CD8-positive, alpha-beta memory T cell (primary cell): Measurements from ENCODE around the gene LPIN1. TPM values are rescaled to one million over a fixed set of nuclear protein-coding genes. Genes with fewer than 3 reads are reported as not detected.
A peak's percentile ranks its signal among the peaks of the same experiment; 100 is the strongest.

Experiments
- CTCF ChIA-PET: fragments of 350-600 bp; sonication (Branson Sonifier 250); formaldehyde crosslinking; loops from one replicate; lab custom pipeline; 2021; ENCODE audit warnings: antibody characterized with exemption; lab: Charles Lee
- POLR2A ChIA-PET: fragments of 350-600 bp; sonication (Branson Sonifier 250); formaldehyde crosslinking; loops from one replicate; lab custom pipeline; 2021; ENCODE audit warnings: antibody characterized with exemption; lab: Charles Lee
- DNase-seq, 5 donors: peaks; one replicate each; pipeline versions ENCODE4 v3.0.0 to v3.0.0-alpha.2; 2020 to 2022; ENCODE audit warnings: mixed read lengths in 1 of 5
- H3K27ac ChIP-seq: one replicate; pipeline ENCODE4 v1.7.0; 2013; ENCODE audit warnings: low read depth, mild to moderate bottlenecking, low read length, moderate library complexity
- H3K27me3 ChIP-seq: 2 replicates; pipeline ENCODE4 v1.7.0; 2013; ENCODE audit warnings: low read length, mild to moderate bottlenecking; ENCODE audit not compliant: insufficient read depth, poor library complexity, severe bottlenecking
- H3K36me3 ChIP-seq: 2 replicates; pipeline ENCODE4 v1.7.0; 2013; ENCODE audit warnings: mild to moderate bottlenecking, low read length, moderate library complexity; ENCODE audit not compliant: insufficient read depth
- H3K4me1 ChIP-seq: 2 replicates; pipeline ENCODE4 v1.7.0; 2013; ENCODE audit warnings: mild to moderate bottlenecking, low read length, moderate library complexity; ENCODE audit not compliant: insufficient read depth
- H3K4me3 ChIP-seq: 2 replicates; pipeline ENCODE4 v1.7.0; 2013; ENCODE audit warnings: mild to moderate bottlenecking, low read length
- H3K9me3 ChIP-seq: 2 replicates; pipeline ENCODE4 v1.7.0; 2013; ENCODE audit warnings: mild to moderate bottlenecking, low read length
- H3K27ac Mint-ChIP-seq, 8 donors: one replicate each; pipeline ENCODE4 v1.8.0; 2020 to 2021; ENCODE audit warnings: mixed read lengths in 8 of 8, mild to moderate bottlenecking in 6 of 8, inconsistent platforms in 3 of 8, moderate library complexity in 3 of 8
- H3K27me3 Mint-ChIP-seq, 2 donors: one replicate each; pipeline ENCODE4 v1.8.0; 2020 to 2021; ENCODE audit warnings: mixed read lengths in 2 of 2, mild to moderate bottlenecking in 1 of 2, moderate library complexity in 1 of 2
- H3K36me3 Mint-ChIP-seq, 3 donors: one replicate each; pipeline ENCODE4 v1.8.0; 2020 to 2021; ENCODE audit warnings: mixed read lengths in 3 of 3, inconsistent platforms in 1 of 3, mild to moderate bottlenecking in 1 of 3
- H3K4me1 Mint-ChIP-seq, 3 donors: one replicate each; pipeline ENCODE4 v1.8.0; 2020 to 2021; ENCODE audit warnings: mixed read lengths in 3 of 3, inconsistent platforms in 1 of 3, mild to moderate bottlenecking in 1 of 3
- H3K4me3 Mint-ChIP-seq, 7 donors: one replicate each; pipeline ENCODE4 v1.8.0; 2020 to 2021; ENCODE audit warnings: mixed read lengths in 7 of 7, mild to moderate bottlenecking in 6 of 7, moderate library complexity in 4 of 7, inconsistent platforms in 2 of 7
- H3K9me3 Mint-ChIP-seq, 5 donors: one replicate each; pipeline ENCODE4 v1.8.0; 2020 to 2022; ENCODE audit warnings: mixed read lengths in 5 of 5, mild to moderate bottlenecking in 3 of 5, moderate library complexity in 2 of 5, inconsistent platforms in 1 of 5
- polyA plus RNA-seq: library from polyadenylated mRNA; unstranded; fragments of 300-500 nt; fragmentation: Illumina TruSeq; gene quantifications from one replicate; pipeline ENCODE4 v1.2.3, GENCODE V29; 2021
- total RNA-seq, 2 experiments: library from RNA; stranded (reverse); gene quantifications; one replicate each; pipeline ENCODE4 v1.2.3, GENCODE V29; 2021

The LPIN1 gene
- total and polyA plus RNA-seq, 3 experiments from 2014 or later: 25.7 to 37.1 (median 34.8) TPM

- Mint-ChIP-seq H3K27ac (peak overlapping the region in 4 of 8 donors; percentile 32 to 70 (median 47)), H3K4me1 (peaks cover 65 to 72% (median 71%) of the 10 kb centered on the region in 3 donors), H3K9me3 (no peaks in the 10 kb centered on the region), H3K36me3 (peaks cover 4 to 50% (median 14%) of the 10 kb centered on the region in 3 donors), H3K27me3 (peaks cover 0 to 3% of the 10 kb centered on the region in 2 donors), H3K4me3 (no peak overlapping the region)
- Histone ChIP-seq H3K27me3 (no peaks in the 10 kb centered on the region), H3K9me3 (no peaks in the 10 kb centered on the region), H3K36me3 (peaks cover 8% of the 10 kb centered on the region), H3K4me3 (no peak overlapping the region), H3K4me1 (peaks cover 33% of the 10 kb centered on the region), H3K27ac (no peak overlapping the region)
- POLR2A ChIA-PET: no interaction called here
- CTCF ChIA-PET: interaction anchor here (0.9 to 1.5 kb wide), 4 partner anchors 13 to 68 kb away, joined by 3 to 5 read pairs (median 4); partner anchors contain the start of gene LPIN1
- DNase-seq: no peak
These were observed 14.8 kb downstream of the LPIN1 start for GRCh38 chr2:11761259-11761658.

- DNase-seq: no peak
- Mint-ChIP-seq H3K4me1 (peaks cover 59 to 70% (median 70%) of the 10 kb centered on the region in 3 donors), H3K4me3 (no peak overlapping the region), H3K9me3 (no peaks in the 10 kb centered on the region), H3K36me3 (peaks cover 10 to 57% (median 17%) of the 10 kb centered on the region in 3 donors), H3K27me3 (peaks cover 0 to 3% of the 10 kb centered on the region in 2 donors), H3K27ac (peak overlapping the region in 3 of 8 donors; percentile 32 to 93 (median 68))
- no peak overlapping the region for H3K4me3 ChIP-seq
- no peak overlapping the region for H3K27ac ChIP-seq
- H3K36me3 ChIP-seq: peaks cover 16% of the 10 kb centered on the region
- ChIA-PET CTCF (interaction anchor here (1.0 to 1.3 kb wide), 3 partner anchors 9 to 22 kb away, joined by 3 to 8 read pairs (median 4); no protein-coding TSS in a partner anchor), POLR2A (interaction anchor here (1.0 kb wide), 1 partner anchor 13 kb away, joined by 4 read pairs; no protein-coding TSS in a partner anchor)
- no peaks in the 10 kb centered on the region for H3K27me3 ChIP-seq
- H3K4me1 ChIP-seq: peaks cover 26% of the 10 kb centered on the region
- no peaks in the 10 kb centered on the region for H3K9me3 ChIP-seq
These were observed 15.6 kb downstream of the LPIN1 start for GRCh38 chr2:11762031-11762430.

- no peaks in the 10 kb centered on the region for H3K9me3 ChIP-seq
- no peaks in the 10 kb centered on the region for H3K27me3 ChIP-seq
- no peak overlapping the region for H3K4me3 ChIP-seq
- no peak for DNase-seq
- H3K27me3 Mint-ChIP-seq: peaks cover 0 to 3% of the 10 kb centered on the region in 2 donors
- H3K36me3 Mint-ChIP-seq: peaks cover 15 to 65% (median 21%) of the 10 kb centered on the region in 3 donors
- H3K27ac ChIP-seq: no peak overlapping the region
- ChIA-PET CTCF (interaction anchor here (1.2 to 1.4 kb wide), 4 partner anchors 12 to 24 kb away, joined by 3 to 8 read pairs (median 4); no protein-coding TSS in a partner anchor), POLR2A (interaction anchor here (0.6 to 1.0 kb wide), 2 partner anchors 12 kb away, joined by 3 to 4 read pairs; no protein-coding TSS in a partner anchor)
- H3K4me3 Mint-ChIP-seq: no peak overlapping the region
- no peaks in the 10 kb centered on the region for H3K9me3 Mint-ChIP-seq
- peaks cover 17% of the 10 kb centered on the region for H3K4me1 ChIP-seq
- peak overlapping the region in 2 of 8 donors; percentile 2 to 90 for H3K27ac Mint-ChIP-seq
- H3K36me3 ChIP-seq: peaks cover 23% of the 10 kb centered on the region
- H3K4me1 Mint-ChIP-seq: peaks cover 50 to 66% (median 61%) of the 10 kb centered on the region in 3 donors
These were observed 16.5 kb downstream of the LPIN1 start for GRCh38 chr2:11762799-11763461.

- CTCF ChIA-PET: interaction anchor here (1.1 to 1.4 kb wide), 3 partner anchors 15 to 23 kb away, joined by 3 to 5 read pairs (median 4); no protein-coding TSS in a partner anchor
- Histone ChIP-seq H3K27ac (no peak overlapping the region), H3K36me3 (peaks cover 23% of the 10 kb centered on the region), H3K27me3 (no peaks in the 10 kb centered on the region), H3K9me3 (no peaks in the 10 kb centered on the region), H3K4me1 (peaks cover 7% of the 10 kb centered on the region), H3K4me3 (no peak overlapping the region)
- H3K27me3 Mint-ChIP-seq: peaks cover 0 to 1% of the 10 kb centered on the region in 2 donors
- DNase-seq: no peak
- H3K4me1 Mint-ChIP-seq: peaks cover 38 to 58% (median 47%) of the 10 kb centered on the region in 3 donors
- peaks cover 24 to 74% (median 26%) of the 10 kb centered on the region in 3 donors for H3K36me3 Mint-ChIP-seq
- POLR2A ChIA-PET: no interaction called here
- no peak overlapping the region for H3K4me3 Mint-ChIP-seq
- peak overlapping the region in 3 of 8 donors; percentile 6 to 56 (median 44) for H3K27ac Mint-ChIP-seq
- H3K9me3 Mint-ChIP-seq: no peaks in the 10 kb centered on the region
These were observed 17.9 kb downstream of the LPIN1 start for GRCh38 chr2:11764359-11764758.

- Histone ChIP-seq H3K27ac (no peak overlapping the region), H3K9me3 (no peaks in the 10 kb centered on the region), H3K4me3 (no peak overlapping the region), H3K36me3 (peaks cover 23% of the 10 kb centered on the region), H3K4me1 (peaks cover 7% of the 10 kb centered on the region), H3K27me3 (no peaks in the 10 kb centered on the region)
- Mint-ChIP-seq H3K36me3 (peaks cover 24 to 80% (median 26%) of the 10 kb centered on the region in 3 donors), H3K27me3 (peaks cover 0 to 1% of the 10 kb centered on the region in 2 donors), H3K27ac (peak overlapping the region in 3 of 8 donors; percentile 45 to 66 (median 56)), H3K9me3 (no peaks in the 10 kb centered on the region), H3K4me1 (peaks cover 38 to 58% (median 47%) of the 10 kb centered on the region in 3 donors), H3K4me3 (no peak overlapping the region)
- no peak for DNase-seq
- ChIA-PET CTCF (interaction anchor here (1.1 to 1.6 kb wide), 3 partner anchors 11 to 20 kb away, joined by 3 to 5 read pairs (median 3); no protein-coding TSS in a partner anchor), POLR2A (no interaction called here)
These were observed 18.5 kb downstream of the LPIN1 start for GRCh38 chr2:11764920-11765319.

GRCh38 chr2:11765501-11765900 is 19.1 kb downstream of the LPIN1 start:
- no peaks in the 10 kb centered on the region for H3K9me3 Mint-ChIP-seq
- H3K4me1 Mint-ChIP-seq: peaks cover 38 to 57% (median 44%) of the 10 kb centered on the region in 3 donors
- H3K27me3 ChIP-seq: no peaks in the 10 kb centered on the region
- no peak overlapping the region for H3K4me3 Mint-ChIP-seq
- no peak for DNase-seq
- no peak overlapping the region for H3K4me3 ChIP-seq
- H3K36me3 ChIP-seq: peaks cover 23% of the 10 kb centered on the region
- H3K4me1 ChIP-seq: peaks cover 7% of the 10 kb centered on the region
- H3K27ac ChIP-seq: no peak overlapping the region
- CTCF ChIA-PET: interaction anchor here (1.0 to 1.7 kb wide), 3 partner anchors 10 to 73 kb away, joined by 3 to 5 read pairs (median 3); no protein-coding TSS in a partner anchor
- peaks cover 24 to 86% (median 29%) of the 10 kb centered on the region in 3 donors for H3K36me3 Mint-ChIP-seq
- H3K27ac Mint-ChIP-seq: no peak overlapping the region
- no peaks in the 10 kb centered on the region for H3K9me3 ChIP-seq
- peaks cover 0 to 1% of the 10 kb centered on the region in 2 donors for H3K27me3 Mint-ChIP-seq
- POLR2A ChIA-PET: no interaction called here

GRCh38 chr2:11766016-11766415 is 19.6 kb downstream of the LPIN1 start:
- CTCF ChIA-PET: interaction anchor here (1.0 to 1.7 kb wide), 3 partner anchors 11 to 73 kb away, joined by 3 to 5 read pairs (median 3); no protein-coding TSS in a partner anchor
- H3K27ac Mint-ChIP-seq: peak overlapping the region in 4 of 8 donors; percentile 68 to 78 (median 70)
- H3K9me3 Mint-ChIP-seq: no peaks in the 10 kb centered on the region
- H3K36me3 Mint-ChIP-seq: peaks cover 24 to 91% (median 28%) of the 10 kb centered on the region in 3 donors
- Histone ChIP-seq H3K27ac (no peak overlapping the region), H3K9me3 (no peaks in the 10 kb centered on the region), H3K27me3 (no peaks in the 10 kb centered on the region), H3K36me3 (peaks cover 26% of the 10 kb centered on the region), H3K4me1 (peaks cover 6% of the 10 kb centered on the region), H3K4me3 (no peak overlapping the region)
- POLR2A ChIA-PET: no interaction called here
- no peak for DNase-seq
- H3K4me3 Mint-ChIP-seq: no peak overlapping the region
- peaks cover 0 to 1% of the 10 kb centered on the region in 2 donors for H3K27me3 Mint-ChIP-seq
- H3K4me1 Mint-ChIP-seq: peaks cover 33 to 52% (median 39%) of the 10 kb centered on the region in 3 donors
